ENCODE measurements around the gene CGRRF1.

DNA sequence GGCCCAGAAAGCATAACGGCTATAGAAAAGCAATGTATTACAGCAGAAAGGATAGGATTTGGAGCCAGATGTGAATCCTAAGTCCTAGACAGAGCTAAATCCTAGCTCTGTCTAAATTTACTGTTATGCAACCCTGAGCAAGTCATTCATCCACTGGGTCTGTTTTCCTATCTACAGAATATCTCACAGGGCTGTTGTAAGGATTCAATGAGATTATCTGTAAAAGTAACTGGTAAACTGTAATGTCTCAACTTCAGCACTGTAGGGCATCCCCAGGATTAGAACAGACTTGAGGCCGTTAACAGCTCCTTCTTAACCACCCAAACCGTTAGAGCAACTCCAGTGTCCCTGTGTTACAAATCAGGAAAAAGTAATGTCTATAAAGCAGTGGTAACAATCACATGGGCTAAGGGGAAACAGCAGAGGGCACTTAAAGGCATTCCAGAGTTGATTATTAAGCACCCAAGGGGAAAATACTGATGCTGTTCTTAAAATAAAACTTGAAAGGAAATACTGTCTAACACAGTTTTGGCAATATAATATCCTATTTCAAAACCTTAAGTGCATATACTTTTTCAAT lies 31.0 kb upstream of the CGRRF1 start:
- TF ChIP-seq GATA1 (IDR thresholded peaks at IDR 0.05; ENCODE audit: low read depth, low read length) (no peak), POLR2A (IDR thresholded peaks at IDR 0.05; ENCODE audit: low read length) (no peak)
